Measurements from ENCODE around the gene IRF2BP2. TPM values are rescaled to one million over a fixed set of nuclear protein-coding genes. Genes with fewer than 3 reads are reported as not detected.

Gene IRF2BP2
- total and polyA plus RNA-seq, 10 of the 15 experiments (the other 5 are each of a cell fraction or from before 2014, with no cell fraction given) = 7.5 to 114 (median 52.3) TPM

- POLR2A ChIA-PET = no interaction called here
- CTCF ChIA-PET = no interaction called here
- Histone ChIP-seq H4K20me1 (ENCODE audit: control insufficient read depth, insufficient read depth) (no peaks in the 10 kb centered on the region), H3K9ac (ENCODE audit: control insufficient read depth, insufficient read depth, low read length) (no peak overlapping the region), H3K27me3 (replicated peaks in 1 of 2; ENCODE audit: control insufficient read depth in 2 of 2, insufficient read depth in 2 of 2, low read length in 1 of 2) (no peaks in the 10 kb centered on the region), H3K9me3 (replicated peaks; ENCODE audit: control insufficient read depth, insufficient read depth, low read length) (no peaks in the 10 kb centered on the region), H3K4me3 (no peak overlapping the region), H3K27ac (ENCODE audit: control insufficient read depth, insufficient read depth) (no peak overlapping the region), H3K79me2 (ENCODE audit: control insufficient read depth, insufficient read depth, low read length) (no peaks in the 10 kb centered on the region), H3K4me1 (ENCODE audit: control insufficient read depth, insufficient read depth, low read length) (no peaks in the 10 kb centered on the region), H2AFZ (ENCODE audit: control insufficient read depth, low read depth, low read length) (no peak overlapping the region), H3K4me2 (ENCODE audit: control insufficient read depth, insufficient read depth) (no peak overlapping the region), H3K36me3 (ENCODE audit: control insufficient read depth in 2 of 2, insufficient read depth in 2 of 2, low read length in 1 of 2) (no peaks in the 10 kb centered on the region)
- BruUV-seq (replicated peaks) = no TSS peak
- ATAC-seq = no peak
- WGBS (ENCODE audit: insufficient coverage, insufficient replicate concordance, low lambda C conversion rate, missing lambda C conversion rate) = 75% methylated on average over 5 of the region's 5 CpGs
- intact Hi-C loops (cut with micrococcal nuclease; ENCODE audit: unreplicated experiment) (no loop called here), in situ Hi-C loops (cut with MboI) (no loop called here)
- SMC1A ChIA-PET (ENCODE audit: uncharacterized antibody, unreplicated experiment) = no interaction called here
- TF ChIP-seq SMAD1 (IDR thresholded peaks at IDR 0.05; ENCODE audit: low read depth, partially characterized antibody) (no peak), FOS (IDR thresholded peaks at IDR 0.05; ENCODE audit: borderline replicate concordance, extremely low read depth, insufficient read length) (no peak), RUNX3 (IDR thresholded peaks at IDR 0.05; ENCODE audit: low read length) (no peak)
- no peak for FAIRE-seq
- RAD21 ChIA-PET (ENCODE audit: unreplicated experiment) = no interaction called here
- no peak for DNase-seq (ENCODE audit: low read depth, low spot score)
Measured at GRCh38 chr1:234561319-234561718, 48.7 kb downstream of the IRF2BP2 start.

- Histone ChIP-seq H3K4me3 (no peak overlapping the region), H3K79me2 (ENCODE audit: control insufficient read depth, insufficient read depth, low read length) (no peaks in the 10 kb centered on the region), H4K20me1 (ENCODE audit: control insufficient read depth, insufficient read depth) (no peaks in the 10 kb centered on the region), H2AFZ (ENCODE audit: control insufficient read depth, low read depth, low read length) (no peak overlapping the region), H3K9me3 (replicated peaks; ENCODE audit: control insufficient read depth, insufficient read depth, low read length) (no peaks in the 10 kb centered on the region), H3K27me3 (replicated peaks in 1 of 2; ENCODE audit: control insufficient read depth in 2 of 2, insufficient read depth in 2 of 2, low read length in 1 of 2) (no peaks in the 10 kb centered on the region), H3K9ac (ENCODE audit: control insufficient read depth, insufficient read depth, low read length) (no peak overlapping the region), H3K36me3 (ENCODE audit: control insufficient read depth in 2 of 2, insufficient read depth in 2 of 2, low read length in 1 of 2) (no peaks in the 10 kb centered on the region), H3K27ac (ENCODE audit: control insufficient read depth, insufficient read depth) (no peak overlapping the region), H3K4me1 (ENCODE audit: control insufficient read depth, insufficient read depth, low read length) (no peaks in the 10 kb centered on the region), H3K4me2 (ENCODE audit: control insufficient read depth, insufficient read depth) (no peak overlapping the region)
- DNase-seq (ENCODE audit: low read depth, low spot score) (no peak), ATAC-seq (no peak), FAIRE-seq (no peak)
- ChIA-PET CTCF (no interaction called here), POLR2A (interaction anchor here (0.6 kb wide), 2 partner anchors 39 to 71 kb away, joined by 3 to 5 read pairs; no protein-coding TSS in a partner anchor), SMC1A (ENCODE audit: uncharacterized antibody, unreplicated experiment) (interaction anchor here (0.6 to 1.1 kb wide), 2 partner anchors 16 to 286 kb away, joined by 3 read pairs; no protein-coding TSS in a partner anchor), RAD21 (ENCODE audit: unreplicated experiment) (no interaction called here)
- in situ Hi-C loops (cut with MboI) (no loop called here), intact Hi-C loops (cut with micrococcal nuclease; ENCODE audit: unreplicated experiment) (no loop called here)
- BruUV-seq (replicated peaks) = no TSS peak
- 53% methylated on average over 14 of the region's 14 CpGs for WGBS (ENCODE audit: insufficient coverage, insufficient replicate concordance, low lambda C conversion rate, missing lambda C conversion rate)
- TF ChIP-seq EED (IDR thresholded peaks at IDR 0.05; ENCODE audit: low read depth) = no peak
- no peak for TF ChIP-seq EP300 (IDR thresholded peaks at IDR 0.05; ENCODE audit: borderline replicate concordance in 1 of 2, control insufficient read depth in 1 of 2, low read depth in 2 of 2, low read length in 2 of 2)
- no peak for TF ChIP-seq FOS (IDR thresholded peaks at IDR 0.05; ENCODE audit: borderline replicate concordance, extremely low read depth, insufficient read length)
- no peak for TF ChIP-seq BMI1 (IDR thresholded peaks at IDR 0.05; ENCODE audit: borderline replicate concordance)
- no peak for TF ChIP-seq BRCA1 (IDR thresholded peaks at IDR 0.05; ENCODE audit: low read depth, low read length)
- no peak for TF ChIP-seq MXI1 (IDR thresholded peaks at IDR 0.05; ENCODE audit: low read depth, low read length)
- no peak for TF ChIP-seq ATF2 (IDR thresholded peaks at IDR 0.05; ENCODE audit: low read length)
- TF ChIP-seq ASH2L (IDR thresholded peaks at IDR 0.05; ENCODE audit: borderline replicate concordance, low read depth) = no peak
- no peak for TF ChIP-seq SRF (IDR thresholded peaks at IDR 0.05; ENCODE audit: low read depth in 2 of 2, low read length in 2 of 2)
- no peak for TF ChIP-seq CBX3 (IDR thresholded peaks at IDR 0.05; ENCODE audit: borderline replicate concordance, low read depth)
- TF ChIP-seq TAF1 (IDR thresholded peaks at IDR 0.05; ENCODE audit: borderline replicate concordance, low read depth, low read length) = no peak
- no peak for TF ChIP-seq MAX (IDR thresholded peaks at IDR 0.05; ENCODE audit: low read depth, low read length)
- no peak for TF ChIP-seq KLF5 (IDR thresholded peaks at IDR 0.05; ENCODE audit: partially characterized antibody)
- TF ChIP-seq TCF7 (IDR thresholded peaks at IDR 0.05; ENCODE audit: borderline replicate concordance) = no peak
Measured at GRCh38 chr1:234559902-234560676, 49.9 kb downstream of the IRF2BP2 start.
